HG03558 (cell line): ENCODE results near the gene MRPL41.
"Not testable (repeated sequence)": the region's sequence is repeated elsewhere in the genome, so short reads cannot be mapped to it uniquely, and the experiment has no call there.

Experiments
- ATAC-seq: cut with Tn5 transposase; IDR thresholded peaks from one replicate; pipeline ENCODE4 v1.9.1; 2021; ENCODE audit warnings: moderate number of reproducible peaks; ENCODE audit not compliant: unreplicated experiment; ENCODE audit errors: extremely low read depth

MRPL41 gene

GRCh38 chr9:137547687-137548543, 3.8 kb upstream of the MRPL41 start:
- no peak for ATAC-seq

GRCh38 chr9:137550231-137550621, 1.5 kb upstream of the MRPL41 start, which contains the start of gene PNPLA7:
Gene PNPLA7, minus strand, starts transcription at chr9:137550402. Its CDS starts 205 bp downstream, at chr9:137550197.
- ATAC-seq: no peak

- ATAC-seq: not testable (repeated sequence)
Observed at GRCh38 chr9:137550958-137551263, 768 bp upstream of the MRPL41 start.

- no peak for ATAC-seq
Observed at GRCh38 chr9:137552022-137552768, 516 bp downstream of the MRPL41 start.

GRCh38 chr9:137553654-137554053, 2.0 kb downstream of the MRPL41 start:
- ATAC-seq: not testable (repeated sequence)

- no peak for ATAC-seq
Observed at GRCh38 chr9:137554349-137554748, 2.7 kb downstream of the MRPL41 start.

GRCh38 chr9:137555179-137555578, 3.5 kb downstream of the MRPL41 start:
- no peak for ATAC-seq

GRCh38 chr9:137556069-137556838, 4.6 kb downstream of the MRPL41 start:
- ATAC-seq: no peak

- ATAC-seq: no peak
Observed at GRCh38 chr9:137558127-137558526, 6.4 kb downstream of the MRPL41 start.

GRCh38 chr9:137564134-137564533, 12.5 kb downstream of the MRPL41 start:
- no peak for ATAC-seq

- no peak for ATAC-seq
Observed at GRCh38 chr9:137564817-137565411, 13.2 kb downstream of the MRPL41 start.

- ATAC-seq: not testable (repeated sequence)
Observed at GRCh38 chr9:137568445-137568844, 16.8 kb downstream of the MRPL41 start.

- no peak for ATAC-seq
Observed at GRCh38 chr9:137569609-137570203, 18.0 kb downstream of the MRPL41 start.

GRCh38 chr9:137570566-137570965, 18.9 kb downstream of the MRPL41 start:
- ATAC-seq: no peak

- no peak for ATAC-seq
Observed at GRCh38 chr9:137574192-137574591, 22.5 kb downstream of the MRPL41 start.

GRCh38 chr9:137575364-137575715, 23.7 kb downstream of the MRPL41 start:
- no peak for ATAC-seq

- ATAC-seq: no peak
Observed at GRCh38 chr9:137575716-137576411, 24.2 kb downstream of the MRPL41 start.

- ATAC-seq: peak; percentile 74
Observed at GRCh38 chr9:137578518-137579258, 27.0 kb downstream of the MRPL41 start, which contains the start of gene DPH7. Gene DPH7, minus strand, starts transcription at chr9:137578925. Its CDS starts 148 bp downstream, at chr9:137578777.

- ATAC-seq: no peak
Observed at GRCh38 chr9:137579259-137579604, 27.6 kb downstream of the MRPL41 start.
